Coronary artery (tissue), 2 donors: ENCODE measurements around the gene OR13H1.
A peak's percentile ranks its signal among the peaks of the same experiment; 100 is the strongest.

Experiments
- DNase-seq: peaks from one replicate; pipeline ENCODE4 v3.0.0-alpha.2; 2017; ENCODE audit warnings: low spot score
- H3K27ac ChIP-seq, 2 donors: fragments of 200-600 bp; sonication (generic); one replicate each; pipeline ENCODE4 v1.5.1; 2016 to 2019
- H3K4me3 ChIP-seq: fragments of 200-600 bp; sonication (generic); 2 replicates; pipeline ENCODE4 v1.5.1; 2016; ENCODE audit warnings: mild to moderate bottlenecking, moderate library complexity
- TF ChIP-seq, protein P1 (sequence below): fragments of 200-600 bp; sonication (generic); IDR thresholded peaks from one replicate; pipeline ENCODE4 v1.5.1; 2019; ENCODE audit warnings: antibody characterized with exemption

Gene OR13H1

DNA sequence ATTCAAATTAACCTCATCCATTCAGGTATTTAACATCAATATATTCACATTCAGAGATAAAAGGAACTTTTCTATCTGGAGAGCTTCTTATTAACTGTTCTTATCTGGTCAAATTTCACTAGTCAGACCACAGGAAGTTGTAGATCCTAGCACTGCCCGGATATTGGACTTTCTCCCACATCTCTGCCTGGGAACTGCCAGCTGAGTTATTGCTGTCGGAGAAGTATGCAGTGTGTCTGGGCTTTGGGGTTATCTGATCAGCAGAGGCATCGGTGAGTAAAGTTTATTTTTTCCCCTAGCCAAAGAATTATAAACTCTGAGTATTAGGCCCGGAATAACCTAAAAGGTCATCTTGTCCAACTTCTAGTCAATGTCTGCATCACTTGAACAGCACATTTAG, 45.1 kb downstream of the OR13H1 start:
- DNase-seq, result no peak
- Histone ChIP-seq H3K27ac (peak overlapping the region in 1 of 2 donors; percentile 3), H3K4me3 (no peak overlapping the region)
- TF ChIP-seq, protein P1, sequence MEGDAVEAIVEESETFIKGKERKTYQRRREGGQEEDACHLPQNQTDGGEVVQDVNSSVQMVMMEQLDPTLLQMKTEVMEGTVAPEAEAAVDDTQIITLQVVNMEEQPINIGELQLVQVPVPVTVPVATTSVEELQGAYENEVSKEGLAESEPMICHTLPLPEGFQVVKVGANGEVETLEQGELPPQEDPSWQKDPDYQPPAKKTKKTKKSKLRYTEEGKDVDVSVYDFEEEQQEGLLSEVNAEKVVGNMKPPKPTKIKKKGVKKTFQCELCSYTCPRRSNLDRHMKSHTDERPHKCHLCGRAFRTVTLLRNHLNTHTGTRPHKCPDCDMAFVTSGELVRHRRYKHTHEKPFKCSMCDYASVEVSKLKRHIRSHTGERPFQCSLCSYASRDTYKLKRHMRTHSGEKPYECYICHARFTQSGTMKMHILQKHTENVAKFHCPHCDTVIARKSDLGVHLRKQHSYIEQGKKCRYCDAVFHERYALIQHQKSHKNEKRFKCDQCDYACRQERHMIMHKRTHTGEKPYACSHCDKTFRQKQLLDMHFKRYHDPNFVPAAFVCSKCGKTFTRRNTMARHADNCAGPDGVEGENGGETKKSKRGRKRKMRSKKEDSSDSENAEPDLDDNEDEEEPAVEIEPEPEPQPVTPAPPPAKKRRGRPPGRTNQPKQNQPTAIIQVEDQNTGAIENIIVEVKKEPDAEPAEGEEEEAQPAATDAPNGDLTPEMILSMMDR, result no peak
